ENCODE data around the gene GALNT6. TPM values are rescaled to one million over a fixed set of nuclear protein-coding genes. Genes with fewer than 3 reads are reported as not detected.
A peak's percentile ranks its signal among the peaks of the same experiment; 100 is the strongest.
"Not testable (repeated sequence)": the region's sequence is repeated elsewhere in the genome, so short reads cannot be mapped to it uniquely, and the experiment has no call there.

Gene GALNT6
- total RNA-seq, 2 donors from 2014 or later, result 1.3 to 2.8 TPM

DNA sequence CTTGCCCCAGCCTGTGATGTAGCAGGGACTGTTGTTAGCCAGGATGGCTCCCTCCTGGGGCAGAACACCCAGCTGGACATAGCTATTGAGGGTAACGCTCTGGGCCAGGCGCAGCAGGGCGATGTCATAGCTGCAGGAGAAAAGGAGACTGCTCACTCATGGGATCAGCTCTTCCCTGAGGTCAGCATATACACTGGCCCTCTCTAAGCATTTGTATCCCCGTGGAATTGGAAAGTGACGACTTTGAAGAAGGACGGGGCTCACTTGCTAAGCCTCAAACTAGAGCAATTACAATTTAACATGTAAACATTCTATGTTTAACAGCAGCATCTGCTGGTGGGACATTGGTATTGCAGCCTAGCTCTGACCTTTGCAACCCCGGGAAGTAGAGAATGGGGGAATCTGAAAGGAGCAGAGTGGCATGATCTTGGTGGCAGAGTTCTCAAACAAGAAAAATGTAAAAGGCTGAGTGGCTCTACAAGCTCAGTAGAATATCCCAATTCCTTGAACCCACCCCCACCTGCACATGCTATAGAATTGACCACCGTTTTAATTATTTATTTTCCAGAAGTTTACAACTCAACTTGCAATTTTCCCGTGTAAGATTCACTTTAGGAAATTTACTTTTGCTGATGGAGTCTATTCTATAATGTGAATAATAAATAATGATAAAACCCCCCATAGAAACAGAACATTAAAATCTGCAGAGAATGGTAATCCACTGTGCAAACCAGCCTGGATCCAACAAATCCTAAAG, 49.8 kb downstream of the GALNT6 start:
- TF ChIP-seq, protein P1, sequence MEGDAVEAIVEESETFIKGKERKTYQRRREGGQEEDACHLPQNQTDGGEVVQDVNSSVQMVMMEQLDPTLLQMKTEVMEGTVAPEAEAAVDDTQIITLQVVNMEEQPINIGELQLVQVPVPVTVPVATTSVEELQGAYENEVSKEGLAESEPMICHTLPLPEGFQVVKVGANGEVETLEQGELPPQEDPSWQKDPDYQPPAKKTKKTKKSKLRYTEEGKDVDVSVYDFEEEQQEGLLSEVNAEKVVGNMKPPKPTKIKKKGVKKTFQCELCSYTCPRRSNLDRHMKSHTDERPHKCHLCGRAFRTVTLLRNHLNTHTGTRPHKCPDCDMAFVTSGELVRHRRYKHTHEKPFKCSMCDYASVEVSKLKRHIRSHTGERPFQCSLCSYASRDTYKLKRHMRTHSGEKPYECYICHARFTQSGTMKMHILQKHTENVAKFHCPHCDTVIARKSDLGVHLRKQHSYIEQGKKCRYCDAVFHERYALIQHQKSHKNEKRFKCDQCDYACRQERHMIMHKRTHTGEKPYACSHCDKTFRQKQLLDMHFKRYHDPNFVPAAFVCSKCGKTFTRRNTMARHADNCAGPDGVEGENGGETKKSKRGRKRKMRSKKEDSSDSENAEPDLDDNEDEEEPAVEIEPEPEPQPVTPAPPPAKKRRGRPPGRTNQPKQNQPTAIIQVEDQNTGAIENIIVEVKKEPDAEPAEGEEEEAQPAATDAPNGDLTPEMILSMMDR (IDR thresholded peaks at IDR 0.05), result peak; percentile 97 to 98
- Histone ChIP-seq H3K4me1 (peaks cover 0 to 5% of the 10 kb centered on the region in 2 donors), H3K36me3 (no peaks in the 10 kb centered on the region), H3K27ac (no peak overlapping the region), H3K27me3 (no peaks in the 10 kb centered on the region), H3K9me3 (no peaks in the 10 kb centered on the region), H3K4me3 (peak overlapping the region in 1 of 2 donors; percentile 23)
- peak; percentile 84 for DNase-seq (ENCODE audit: low spot score)

DNA sequence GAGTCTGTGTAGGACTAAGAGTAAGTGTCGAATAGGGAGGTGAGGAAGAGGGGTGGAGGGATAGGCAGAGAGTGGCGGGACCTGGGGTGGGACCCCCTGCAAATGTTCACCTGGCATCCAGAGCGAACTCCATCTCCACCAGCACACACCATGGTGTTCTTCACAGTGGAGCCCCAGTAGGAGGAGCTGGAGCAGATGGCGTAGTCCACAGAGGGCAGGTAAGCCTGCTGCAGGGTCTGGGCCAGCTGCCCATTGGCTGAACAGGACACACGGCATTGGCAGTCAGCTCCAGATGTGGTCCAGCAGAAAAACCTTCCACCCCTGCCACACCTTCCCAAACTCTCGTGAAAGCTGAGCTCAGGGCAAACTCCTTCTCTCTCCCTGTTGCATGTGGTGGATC, 51.5 kb downstream of the GALNT6 start:
- H3K4me1 ChIP-seq, result peaks cover 0 to 5% of the 10 kb centered on the region in 2 donors
- H3K36me3 ChIP-seq, result no peaks in the 10 kb centered on the region
- H3K9me3 ChIP-seq, result no peaks in the 10 kb centered on the region
- H3K4me3 ChIP-seq, result no peak overlapping the region
- TF ChIP-seq, protein P1 (IDR thresholded peaks at IDR 0.05), result no peak
- no peak overlapping the region for H3K27ac ChIP-seq
- DNase-seq (ENCODE audit: low spot score), result no peak
- no peaks in the 10 kb centered on the region for H3K27me3 ChIP-seq

DNA sequence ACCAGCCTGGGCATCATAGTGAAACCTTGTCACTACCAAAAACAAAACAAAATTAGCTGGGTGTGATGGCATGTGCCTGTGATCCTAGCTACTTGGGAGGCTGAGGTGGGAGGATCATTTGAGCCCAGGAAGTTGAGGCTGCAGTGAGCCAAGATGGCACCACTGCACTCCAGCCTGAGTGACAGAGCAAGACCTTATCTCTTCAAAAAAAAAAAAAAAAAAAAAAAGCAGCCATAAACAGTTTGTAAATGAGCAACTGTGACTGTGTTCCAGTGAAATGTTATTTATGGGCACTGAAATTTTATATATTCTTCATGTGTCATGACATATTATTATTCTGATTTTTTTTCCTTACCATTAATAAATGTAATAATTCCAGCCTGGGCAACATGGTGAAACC, 53.9 kb downstream of the GALNT6 start:
- H3K4me1 ChIP-seq; DNase-seq (ENCODE audit: low spot score); H3K27me3 ChIP-seq; H3K4me3 ChIP-seq; H3K36me3 ChIP-seq; H3K9me3 ChIP-seq; H3K27ac ChIP-seq: not testable (repeated sequence)

DNA sequence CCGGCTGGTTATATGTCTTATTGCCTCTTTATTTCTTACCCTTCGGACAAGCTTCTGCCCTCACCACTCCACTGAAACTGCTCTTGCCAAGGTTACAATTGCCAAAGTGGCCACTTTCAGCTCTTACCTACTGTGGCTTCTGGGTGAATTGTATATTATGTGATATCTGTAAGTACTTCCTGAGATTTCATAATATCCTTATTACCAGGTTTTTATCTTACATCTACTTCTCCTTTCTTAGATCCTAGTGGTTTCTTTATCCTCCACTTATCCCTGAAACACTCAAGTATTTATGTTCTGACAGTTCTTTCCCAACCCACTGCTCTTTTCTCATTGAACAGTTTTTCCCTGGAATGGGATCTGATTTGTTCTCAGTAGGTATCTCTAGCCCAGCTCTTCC, 55.3 kb downstream of the GALNT6 start:
- Histone ChIP-seq H3K36me3 (no peaks in the 10 kb centered on the region), H3K27ac (no peak overlapping the region), H3K4me3 (no peak overlapping the region), H3K9me3 (no peaks in the 10 kb centered on the region), H3K27me3 (no peaks in the 10 kb centered on the region), H3K4me1 (peaks cover 0 to 1% of the 10 kb centered on the region in 2 donors)
- TF ChIP-seq, protein P1 (IDR thresholded peaks at IDR 0.05), result no peak
- DNase-seq (ENCODE audit: low spot score), result no peak

DNA sequence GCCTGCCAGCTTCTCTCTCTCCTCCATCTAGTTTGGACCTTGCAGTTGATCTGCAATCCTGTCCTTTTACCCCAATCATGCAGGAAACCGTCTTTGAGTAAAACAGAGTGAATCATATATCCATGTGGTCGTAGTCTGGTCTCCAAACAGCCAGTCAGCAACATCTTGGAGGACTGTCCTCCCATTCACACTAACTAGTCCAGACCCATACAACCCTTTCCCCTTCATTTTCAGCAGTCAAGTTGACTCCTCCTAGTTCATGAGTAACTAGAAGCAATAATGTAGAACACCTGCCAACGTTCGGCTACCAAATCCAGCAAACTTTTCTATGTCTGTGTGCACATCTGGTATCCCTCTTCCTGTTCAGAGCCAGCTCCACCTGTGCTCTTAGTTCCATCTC, 56.4 kb downstream of the GALNT6 start:
- Histone ChIP-seq H3K27me3 (no peaks in the 10 kb centered on the region), H3K36me3 (no peaks in the 10 kb centered on the region), H3K9me3 (no peaks in the 10 kb centered on the region), H3K4me3 (no peak overlapping the region), H3K4me1 (no peaks in the 10 kb centered on the region), H3K27ac (no peak overlapping the region)
- DNase-seq (ENCODE audit: low spot score), result no peak
- TF ChIP-seq, protein P1 (IDR thresholded peaks at IDR 0.05), result no peak

DNA sequence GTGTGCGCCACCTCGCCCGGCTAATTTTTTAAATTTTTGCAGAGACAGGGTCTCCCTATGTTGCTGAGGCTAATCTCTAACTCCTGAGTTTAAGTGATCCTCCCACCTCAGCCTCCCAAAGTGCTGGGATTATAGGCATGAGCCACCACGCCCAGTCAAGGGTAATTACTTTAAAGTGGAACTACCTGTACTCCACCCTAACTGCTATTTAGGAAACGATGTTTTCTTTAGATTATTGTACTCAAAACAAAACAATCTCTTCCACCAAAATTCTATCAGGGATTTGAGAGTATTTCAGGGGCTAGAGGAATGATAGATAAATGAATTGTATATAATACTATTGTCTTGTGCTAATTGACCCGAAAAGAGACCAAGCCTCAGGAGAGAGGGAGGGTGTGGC, 57.7 kb downstream of the GALNT6 start:
- Histone ChIP-seq H3K9me3 (no peaks in the 10 kb centered on the region), H3K4me1 (no peaks in the 10 kb centered on the region), H3K27me3 (no peaks in the 10 kb centered on the region), H3K36me3 (no peaks in the 10 kb centered on the region), H3K27ac (no peak overlapping the region), H3K4me3 (no peak overlapping the region)
- TF ChIP-seq, protein P1 (IDR thresholded peaks at IDR 0.05), result no peak
- no peak for DNase-seq (ENCODE audit: low spot score)
